Nephron (organoid): ENCODE data around the gene PRRC2B.
"Not testable (repeated sequence)": the region's sequence is repeated elsewhere in the genome, so short reads cannot be mapped to it uniquely, and the experiment has no call there.

ENCODE experiments used
- H3K27ac Mint-ChIP-seq, 3 experiments: 2 replicates each; pipeline ENCODE4 v1.8.0; 2020; ENCODE audit warnings: mixed read lengths in 3 of 3, mild to moderate bottlenecking in 2 of 3, moderate library complexity in 1 of 3
- H3K27me3 Mint-ChIP-seq: 2 replicates; pipeline ENCODE4 v1.8.0; 2021; ENCODE audit warnings: low read depth, mild to moderate bottlenecking, moderate library complexity, mixed read lengths
- H3K36me3 Mint-ChIP-seq: 2 replicates; pipeline ENCODE4 v1.8.0; 2020; ENCODE audit warnings: low read depth, mixed read lengths
- H3K4me1 Mint-ChIP-seq: 2 replicates; pipeline ENCODE4 v1.8.0; 2020; ENCODE audit warnings: mixed read lengths
- H3K4me3 Mint-ChIP-seq, 3 experiments: 2 replicates each; pipeline ENCODE4 v1.8.0; 2020; ENCODE audit warnings: mild to moderate bottlenecking in 3 of 3, mixed read lengths in 3 of 3, moderate library complexity in 2 of 3
- H3K9me3 Mint-ChIP-seq: 2 replicates; pipeline ENCODE4 v1.8.0; 2020; ENCODE audit warnings: mixed read lengths
- TF ChIP-seq, protein P1 (sequence below), 3 experiments: fragments of 200-600 bp; sonication (generic); IDR thresholded peaks; one replicate each; pipeline ENCODE4 v1.5.0; 2021; ENCODE audit warnings: antibody characterized with exemption in 3 of 3; ENCODE audit not compliant: unreplicated experiment in 3 of 3

PRRC2B gene

DNA sequence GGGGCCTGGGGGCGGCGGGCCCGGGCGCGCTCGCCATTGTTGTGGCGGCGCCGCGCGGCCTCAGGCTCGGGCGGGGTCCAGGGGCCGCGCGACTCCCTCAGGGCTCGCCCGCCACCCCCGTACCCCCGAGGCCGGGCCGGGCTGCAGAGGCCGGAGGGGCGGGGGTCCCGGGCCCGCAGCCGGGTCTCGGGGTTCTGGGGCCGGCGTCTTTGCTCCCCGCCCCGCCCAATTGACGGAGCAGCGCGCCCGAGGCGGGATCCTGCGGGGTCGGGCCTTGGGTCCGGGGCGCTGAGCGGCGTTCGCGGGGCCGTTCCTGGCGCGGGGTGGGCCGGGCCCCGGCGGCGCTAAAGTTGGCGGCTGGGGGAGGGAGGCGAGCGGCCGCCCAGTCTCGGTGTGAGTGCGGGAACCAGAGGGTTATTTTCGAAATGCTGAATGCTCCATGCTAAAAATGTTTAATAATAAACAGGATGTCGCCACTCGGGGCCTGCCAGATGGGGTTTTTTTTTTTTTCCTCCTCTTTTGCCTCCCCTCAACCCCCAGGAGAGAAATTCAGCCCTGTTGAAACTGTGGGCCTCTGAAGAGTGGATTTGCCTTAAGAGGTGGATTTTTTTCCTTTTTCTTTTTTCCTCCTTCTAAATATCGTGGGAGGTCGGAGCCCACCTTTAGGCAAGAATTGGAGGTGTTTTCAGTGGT, 724 bp downstream of the PRRC2B start:
- no peaks in the 10 kb centered on the region for H3K27me3 Mint-ChIP-seq
- H3K4me3 Mint-ChIP-seq: peak overlapping the region; percentile 98 to 99 (median 98)
- TF ChIP-seq, protein P1, sequence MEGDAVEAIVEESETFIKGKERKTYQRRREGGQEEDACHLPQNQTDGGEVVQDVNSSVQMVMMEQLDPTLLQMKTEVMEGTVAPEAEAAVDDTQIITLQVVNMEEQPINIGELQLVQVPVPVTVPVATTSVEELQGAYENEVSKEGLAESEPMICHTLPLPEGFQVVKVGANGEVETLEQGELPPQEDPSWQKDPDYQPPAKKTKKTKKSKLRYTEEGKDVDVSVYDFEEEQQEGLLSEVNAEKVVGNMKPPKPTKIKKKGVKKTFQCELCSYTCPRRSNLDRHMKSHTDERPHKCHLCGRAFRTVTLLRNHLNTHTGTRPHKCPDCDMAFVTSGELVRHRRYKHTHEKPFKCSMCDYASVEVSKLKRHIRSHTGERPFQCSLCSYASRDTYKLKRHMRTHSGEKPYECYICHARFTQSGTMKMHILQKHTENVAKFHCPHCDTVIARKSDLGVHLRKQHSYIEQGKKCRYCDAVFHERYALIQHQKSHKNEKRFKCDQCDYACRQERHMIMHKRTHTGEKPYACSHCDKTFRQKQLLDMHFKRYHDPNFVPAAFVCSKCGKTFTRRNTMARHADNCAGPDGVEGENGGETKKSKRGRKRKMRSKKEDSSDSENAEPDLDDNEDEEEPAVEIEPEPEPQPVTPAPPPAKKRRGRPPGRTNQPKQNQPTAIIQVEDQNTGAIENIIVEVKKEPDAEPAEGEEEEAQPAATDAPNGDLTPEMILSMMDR (IDR thresholded peaks at IDR 0.05; ENCODE audit: unreplicated experiment in 3 of 3): no peak
- peak overlapping the region; percentile 94 to 99 (median 99) for H3K27ac Mint-ChIP-seq
- H3K4me1 Mint-ChIP-seq: peaks cover 53% of the 10 kb centered on the region
- H3K9me3 Mint-ChIP-seq: no peaks in the 10 kb centered on the region
- H3K36me3 Mint-ChIP-seq: no peaks in the 10 kb centered on the region

- Mint-ChIP-seq H3K9me3 (no peaks in the 10 kb centered on the region), H3K4me1 (peaks cover 61% of the 10 kb centered on the region), H3K27ac (peak overlapping the region; percentile 94 to 99 (median 99)), H3K4me3 (peak overlapping the region; percentile 98 to 99 (median 98)), H3K36me3 (no peaks in the 10 kb centered on the region), H3K27me3 (no peaks in the 10 kb centered on the region)
- TF ChIP-seq, protein P1 (IDR thresholded peaks at IDR 0.05; ENCODE audit: unreplicated experiment in 3 of 3): no peak
Observed at GRCh38 chr9:131395157-131396098, 1.5 kb downstream of the PRRC2B start.

GRCh38 chr9:131396099-131396479, 2.2 kb downstream of the PRRC2B start:
- Mint-ChIP-seq H3K27ac (peak overlapping the region; percentile 94 to 99 (median 99)), H3K4me3 (peak overlapping the region; percentile 98 to 99 (median 98)), H3K4me1 (peaks cover 65% of the 10 kb centered on the region)
- not testable (repeated sequence) for H3K36me3 Mint-ChIP-seq, H3K9me3 Mint-ChIP-seq, H3K27me3 Mint-ChIP-seq

- TF ChIP-seq, protein P1 (IDR thresholded peaks at IDR 0.05; ENCODE audit: unreplicated experiment in 3 of 3): no peak
- Mint-ChIP-seq H3K27ac (peak overlapping the region; percentile 94 to 99 (median 99)), H3K4me3 (peak overlapping the region; percentile 98 to 99 (median 98)), H3K36me3 (peaks cover 4% of the 10 kb centered on the region), H3K9me3 (no peaks in the 10 kb centered on the region), H3K27me3 (no peaks in the 10 kb centered on the region), H3K4me1 (peaks cover 62% of the 10 kb centered on the region)
Observed at GRCh38 chr9:131396626-131397025, 2.7 kb downstream of the PRRC2B start.

DNA sequence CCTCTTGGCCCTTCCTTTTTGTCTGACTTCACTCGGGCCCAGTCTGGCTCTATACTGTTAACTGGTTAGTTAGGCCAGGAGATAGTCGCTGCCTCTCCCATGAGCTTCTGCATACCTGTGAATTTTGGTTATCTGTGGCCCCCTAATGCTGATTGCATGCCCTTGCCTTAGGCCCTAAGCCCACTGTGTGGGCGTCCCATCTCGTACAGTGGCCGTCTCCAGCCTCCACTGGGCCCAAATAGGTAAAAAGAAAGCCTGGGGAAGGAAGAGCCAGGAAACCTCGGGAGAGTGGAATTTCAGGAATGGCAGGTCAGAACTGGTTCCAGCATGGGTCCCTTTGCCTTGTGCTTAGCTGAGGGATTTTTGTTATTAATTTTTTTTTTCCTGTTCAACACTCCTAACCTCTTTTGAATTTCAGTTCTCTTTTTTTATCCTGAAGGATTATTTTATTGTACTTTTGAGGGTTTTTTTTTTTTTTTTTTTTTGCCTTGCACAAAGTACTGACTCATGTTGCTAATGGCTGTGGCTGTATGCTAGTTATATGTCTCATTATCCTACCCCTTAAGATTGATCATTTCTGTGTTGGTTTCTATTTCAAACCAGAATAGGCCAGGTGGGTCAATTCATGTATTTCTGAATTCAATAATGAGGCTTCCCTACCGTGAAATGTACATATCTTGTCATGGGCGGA, 3.4 kb downstream of the PRRC2B start:
- H3K4me3 Mint-ChIP-seq: peak overlapping the region; percentile 98 to 99 (median 98)
- peaks cover 66% of the 10 kb centered on the region for H3K4me1 Mint-ChIP-seq
- no peaks in the 10 kb centered on the region for H3K27me3 Mint-ChIP-seq
- peak overlapping the region; percentile 94 to 99 (median 99) for H3K27ac Mint-ChIP-seq
- no peaks in the 10 kb centered on the region for H3K9me3 Mint-ChIP-seq
- TF ChIP-seq, protein P1 (IDR thresholded peaks at IDR 0.05; ENCODE audit: unreplicated experiment in 3 of 3): no peak
- H3K36me3 Mint-ChIP-seq: peaks cover 6% of the 10 kb centered on the region

DNA sequence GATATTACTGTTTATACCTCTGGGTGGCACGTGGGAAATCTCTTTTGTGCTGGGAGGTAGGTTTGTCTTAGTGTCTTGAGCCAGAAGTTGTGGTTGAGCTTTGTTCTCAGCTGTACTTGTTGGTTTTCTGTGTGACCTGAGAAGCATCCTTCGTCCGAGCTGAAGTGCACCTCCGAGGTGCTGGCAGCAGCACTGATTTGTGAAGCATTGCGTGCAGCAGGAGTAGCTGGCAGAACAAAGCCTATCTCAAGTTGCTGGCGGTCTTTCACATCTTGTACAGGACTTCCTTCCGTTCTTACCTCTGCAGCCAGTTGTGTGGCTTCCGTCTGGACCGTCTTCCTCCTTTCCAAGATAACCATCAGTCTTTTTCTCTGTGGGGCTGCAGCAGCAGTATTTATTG, 4.3 kb downstream of the PRRC2B start:
- H3K36me3 Mint-ChIP-seq: peaks cover 13% of the 10 kb centered on the region

More for the DNA sequence above, 4.3 kb downstream of the PRRC2B start:
- TF ChIP-seq, protein P1 (IDR thresholded peaks at IDR 0.05; ENCODE audit: unreplicated experiment in 3 of 3): no peak
- Mint-ChIP-seq H3K27me3 (no peaks in the 10 kb centered on the region), H3K4me1 (peaks cover 72% of the 10 kb centered on the region), H3K27ac (peak overlapping the region; percentile 94 to 99 (median 99)), H3K9me3 (no peaks in the 10 kb centered on the region), H3K4me3 (peak overlapping the region; percentile 98 to 99 (median 98))
